Measurements from ENCODE around the gene C16orf92. TPM values are rescaled to one million over a fixed set of nuclear protein-coding genes. Genes with fewer than 3 reads are reported as not detected.
A peak's percentile ranks its signal among the peaks of the same experiment; 100 is the strongest.

Gene C16orf92
- total RNA-seq, 1 experiment from 2014 or later = not detected

DNA sequence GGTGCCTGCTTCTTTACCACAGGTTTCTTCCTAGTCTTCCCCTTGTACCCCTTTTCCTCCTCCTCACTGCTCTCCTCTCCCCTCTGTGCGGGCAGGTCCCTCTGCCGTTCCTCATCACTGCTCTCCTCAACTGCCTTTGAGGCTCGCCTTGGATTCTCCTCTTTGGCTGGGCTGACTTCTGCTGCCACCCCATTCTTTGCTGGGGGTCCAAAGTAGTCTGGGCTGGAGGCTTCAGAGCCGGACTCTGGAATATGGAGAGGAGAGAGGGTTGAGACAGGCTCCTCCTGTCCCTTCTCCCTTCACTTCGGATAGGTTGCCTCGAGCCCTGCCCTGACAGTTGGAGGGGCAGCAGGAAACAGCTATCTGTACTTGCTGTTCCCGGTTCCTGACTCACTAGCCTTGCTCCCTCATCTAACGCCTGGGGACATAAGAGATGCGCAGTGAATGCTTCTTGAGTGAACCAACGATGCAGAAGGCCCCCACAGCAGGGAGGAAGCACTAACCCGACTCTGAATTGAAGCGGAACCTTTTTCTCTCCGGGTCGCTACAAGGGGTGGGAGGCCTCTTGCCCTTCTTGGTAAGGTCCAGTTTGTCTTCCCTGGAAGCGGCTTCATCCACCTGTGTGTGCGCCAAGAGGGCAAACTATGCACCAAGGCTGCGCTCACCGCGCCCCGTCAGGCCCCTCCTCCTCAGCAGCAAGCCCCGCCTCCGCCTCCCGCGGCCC is 28.2 kb upstream of the C16orf92 start:
- Histone ChIP-seq H3K4me1 (no peaks in the 10 kb centered on the region), H3K4me3 (peak overlapping the region; percentile 73), H3K27me3 (no peaks in the 10 kb centered on the region), H3K36me3 (peaks cover 9% of the 10 kb centered on the region), H3K9me3 (replicated peaks) (no peaks in the 10 kb centered on the region), H3K27ac (peak overlapping the region; percentile 96)
- no peak for DNase-seq

DNA sequence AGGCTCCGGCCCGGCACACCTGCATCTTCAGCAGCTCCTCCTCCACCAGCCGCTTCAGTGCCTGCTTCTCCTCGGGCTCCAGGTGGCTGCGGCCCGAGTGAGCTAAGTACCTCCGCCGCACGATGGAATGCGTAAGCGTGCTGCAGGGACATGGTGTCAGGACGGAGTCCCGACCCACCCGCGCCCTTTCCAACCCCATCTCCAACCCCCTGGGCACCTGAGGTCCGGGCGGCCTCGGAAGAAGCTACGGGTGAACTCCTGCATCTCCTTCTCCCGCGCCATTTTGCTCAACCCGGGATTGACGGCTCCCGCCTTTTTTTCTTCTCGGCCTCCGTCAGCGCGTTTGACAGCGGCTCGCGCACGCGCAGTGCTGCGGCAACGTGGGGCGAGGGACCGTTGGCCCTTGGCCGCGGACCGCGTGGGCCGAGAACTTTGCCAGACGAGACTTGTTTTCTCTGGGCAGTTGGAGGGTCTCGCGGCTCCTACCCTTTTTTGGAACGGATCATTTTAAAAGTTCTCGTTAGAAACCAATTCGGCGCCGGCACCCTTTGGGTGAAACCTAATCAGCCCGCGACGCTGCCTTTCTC is 27.6 kb upstream of the C16orf92 start, which contains the start of gene HIRIP3:
Gene HIRIP3 (minus strand): TSS at position 294 of the 587 bp plus-strand sequence. CDS start 12 bp downstream, at position 282.
- Histone ChIP-seq H3K9me3 (replicated peaks) (no peaks in the 10 kb centered on the region), H3K4me3 (peak within 1 kb of the TSS; percentile 73), H3K36me3 (peaks cover 5% of the 10 kb centered on the region), H3K27ac (peak within 1 kb of the TSS; percentile 96), H3K27me3 (no peaks in the 10 kb centered on the region), H3K4me1 (no peaks in the 10 kb centered on the region)
- DNase-seq = peak; percentile 85 to 87

DNA sequence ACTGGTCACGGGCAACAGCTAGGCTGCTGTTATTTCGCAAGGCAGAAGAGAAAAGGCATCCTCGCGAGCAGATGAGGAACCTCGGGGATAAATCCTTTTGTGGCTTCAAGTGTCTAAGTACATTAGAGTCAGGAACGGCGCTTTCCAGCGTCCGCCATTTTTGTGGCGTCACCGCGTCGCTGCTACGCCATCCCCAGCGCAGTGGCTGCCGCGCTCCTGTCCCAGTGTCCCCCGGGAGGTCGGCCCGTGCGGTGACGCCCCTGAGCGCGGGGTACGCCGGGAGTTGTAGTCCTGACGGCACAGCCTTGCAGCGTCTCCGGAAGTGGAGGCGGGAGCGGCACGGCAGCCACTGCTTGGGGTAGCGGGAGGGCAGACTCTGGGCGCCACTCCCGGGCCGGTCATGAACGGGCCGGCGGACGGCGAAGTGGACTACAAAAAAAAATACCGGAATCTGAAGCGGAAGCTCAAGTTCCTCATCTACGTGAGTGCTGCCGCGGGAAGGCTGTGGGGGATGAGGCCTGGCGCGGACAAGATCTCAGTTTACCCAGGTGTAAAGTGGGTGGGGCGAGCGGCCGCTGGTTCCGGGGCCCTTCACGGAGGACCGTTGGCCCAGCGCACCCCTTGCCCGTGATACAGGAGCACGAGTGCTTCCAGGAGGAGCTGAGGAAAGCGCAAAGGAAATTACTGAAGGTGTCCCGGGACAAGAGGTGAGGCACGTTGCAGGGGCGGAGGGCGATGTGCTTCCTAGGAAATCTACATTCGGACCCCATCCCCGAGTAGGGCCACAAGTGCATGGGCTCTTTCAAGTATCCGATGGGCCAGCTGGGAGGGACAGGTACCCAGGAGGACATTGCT is 26.9 kb upstream of the C16orf92 start, which contains the start of gene INO80E:
Gene INO80E (plus strand): TSS at position 331 of the 855 bp plus-strand sequence. CDS start 70 bp downstream, at position 401.
- H3K36me3 ChIP-seq = peaks cover 5% of the 10 kb centered on the region
- H3K9me3 ChIP-seq (replicated peaks) = no peaks in the 10 kb centered on the region
- peak within 1 kb of the TSS; percentile 96 for H3K27ac ChIP-seq
- H3K4me3 ChIP-seq = peak within 1 kb of the TSS; percentile 73
- H3K27me3 ChIP-seq = no peaks in the 10 kb centered on the region
- no peaks in the 10 kb centered on the region for H3K4me1 ChIP-seq
- peak; percentile 96 to 98 for DNase-seq

DNA sequence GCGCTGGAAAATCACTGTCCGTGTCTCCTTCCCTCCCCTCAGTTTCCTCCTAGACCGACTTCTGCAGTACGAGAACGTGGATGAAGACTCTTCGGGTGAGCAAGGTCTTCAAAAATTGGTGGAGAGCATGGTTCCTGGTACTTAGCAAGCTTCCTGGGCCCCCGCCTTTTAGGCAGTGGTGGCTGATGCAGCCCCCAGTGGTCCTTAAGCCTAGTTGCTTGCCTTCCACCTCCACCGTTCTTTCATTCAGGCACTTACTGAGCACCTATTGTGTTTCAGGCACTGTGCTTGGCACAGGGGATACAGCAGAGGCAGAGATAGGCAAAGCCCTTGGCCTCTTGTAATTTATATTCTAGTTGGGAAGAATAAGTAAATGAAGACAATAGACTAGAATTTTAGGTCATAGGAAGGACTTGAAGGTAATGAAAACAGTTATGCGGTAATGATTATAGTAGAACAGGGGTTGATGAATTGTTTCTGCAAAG is 26.2 kb upstream of the C16orf92 start:
- H3K9me3 ChIP-seq (replicated peaks) = no peaks in the 10 kb centered on the region
- no peak overlapping the region for H3K27ac ChIP-seq
- DNase-seq = no peak
- no peaks in the 10 kb centered on the region for H3K27me3 ChIP-seq
- H3K4me1 ChIP-seq = no peaks in the 10 kb centered on the region
- H3K36me3 ChIP-seq = no peaks in the 10 kb centered on the region; the same call in 1 of the 2 replicates
- H3K4me3 ChIP-seq = peak overlapping the region; percentile 73

DNA sequence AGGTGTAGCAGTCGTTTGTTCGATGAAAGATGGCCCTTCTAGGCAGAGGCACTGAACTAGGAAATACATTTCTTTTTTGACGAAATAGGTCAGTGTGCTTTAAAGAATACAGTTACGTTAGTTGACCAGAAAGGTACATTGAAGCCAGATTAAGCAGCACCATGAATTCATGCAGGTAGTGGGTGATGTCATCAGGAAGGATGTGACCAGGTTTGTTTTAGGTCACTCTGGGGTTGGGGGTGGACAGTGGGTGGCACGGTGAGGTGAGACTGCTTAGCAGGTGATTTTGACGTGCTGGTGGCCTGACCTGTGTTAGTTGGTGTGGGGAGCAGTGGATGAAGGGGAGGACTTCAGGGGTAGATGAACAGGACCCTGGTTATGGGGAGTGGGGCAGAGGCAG is 23.4 kb upstream of the C16orf92 start:
- Histone ChIP-seq H3K4me1 (no peaks in the 10 kb centered on the region), H3K36me3 (no peaks in the 10 kb centered on the region)
- DNase-seq = no peak

DNA sequence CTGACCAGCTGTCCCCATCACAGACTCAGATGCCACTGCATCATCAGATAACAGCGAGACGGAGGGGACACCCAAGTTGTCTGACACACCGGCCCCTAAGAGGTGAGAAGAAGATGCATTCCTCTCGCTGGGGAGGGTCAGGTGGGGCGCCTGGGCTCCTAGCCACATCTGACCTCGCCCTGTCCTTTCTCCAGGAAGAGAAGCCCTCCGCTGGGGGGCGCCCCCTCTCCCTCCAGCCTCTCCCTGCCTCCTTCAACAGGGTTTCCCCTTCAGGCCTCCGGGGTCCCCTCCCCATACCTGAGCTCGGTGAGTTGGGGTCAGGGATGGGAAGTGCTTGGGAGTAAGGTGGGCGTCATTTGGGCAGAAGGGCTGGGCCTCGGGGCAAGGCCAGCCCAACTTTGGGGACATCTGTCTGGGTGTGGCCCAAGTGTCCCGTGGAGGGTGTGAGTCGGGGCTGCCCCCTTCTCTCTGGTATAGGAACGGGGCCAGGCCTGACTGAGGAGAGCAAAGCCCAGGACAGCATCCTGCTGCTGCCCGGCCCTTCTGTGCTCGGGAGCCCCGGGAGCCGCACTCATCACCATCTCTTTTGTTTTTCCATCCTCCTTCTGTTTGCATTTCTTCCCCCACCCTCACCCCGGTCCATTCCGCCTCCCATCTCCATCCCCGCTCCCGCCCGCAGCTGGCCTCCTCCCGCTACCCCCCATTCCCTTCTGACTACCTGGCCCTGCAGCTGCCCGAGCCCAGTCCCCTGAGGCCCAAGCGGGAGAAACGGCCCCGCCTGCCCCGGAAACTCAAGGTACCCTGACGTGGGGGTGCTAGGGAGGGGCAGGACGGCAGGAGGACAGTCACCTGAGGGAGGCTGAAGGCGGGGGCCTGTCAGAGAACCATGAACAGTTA is 22.0 kb upstream of the C16orf92 start:
- DNase-seq = no peak
- Histone ChIP-seq H3K27me3 (no peaks in the 10 kb centered on the region), H3K4me3 (no peak overlapping the region), H3K9me3 (replicated peaks) (no peaks in the 10 kb centered on the region), H3K4me1 (no peaks in the 10 kb centered on the region), H3K27ac (no peak overlapping the region), H3K36me3 (no peaks in the 10 kb centered on the region)

More for the DNA sequence above, 23.4 kb upstream of the C16orf92 start:
- Histone ChIP-seq H3K9me3 (replicated peaks) (no peaks in the 10 kb centered on the region), H3K4me3 (no peak overlapping the region), H3K27me3 (no peaks in the 10 kb centered on the region), H3K27ac (no peak overlapping the region)

DNA sequence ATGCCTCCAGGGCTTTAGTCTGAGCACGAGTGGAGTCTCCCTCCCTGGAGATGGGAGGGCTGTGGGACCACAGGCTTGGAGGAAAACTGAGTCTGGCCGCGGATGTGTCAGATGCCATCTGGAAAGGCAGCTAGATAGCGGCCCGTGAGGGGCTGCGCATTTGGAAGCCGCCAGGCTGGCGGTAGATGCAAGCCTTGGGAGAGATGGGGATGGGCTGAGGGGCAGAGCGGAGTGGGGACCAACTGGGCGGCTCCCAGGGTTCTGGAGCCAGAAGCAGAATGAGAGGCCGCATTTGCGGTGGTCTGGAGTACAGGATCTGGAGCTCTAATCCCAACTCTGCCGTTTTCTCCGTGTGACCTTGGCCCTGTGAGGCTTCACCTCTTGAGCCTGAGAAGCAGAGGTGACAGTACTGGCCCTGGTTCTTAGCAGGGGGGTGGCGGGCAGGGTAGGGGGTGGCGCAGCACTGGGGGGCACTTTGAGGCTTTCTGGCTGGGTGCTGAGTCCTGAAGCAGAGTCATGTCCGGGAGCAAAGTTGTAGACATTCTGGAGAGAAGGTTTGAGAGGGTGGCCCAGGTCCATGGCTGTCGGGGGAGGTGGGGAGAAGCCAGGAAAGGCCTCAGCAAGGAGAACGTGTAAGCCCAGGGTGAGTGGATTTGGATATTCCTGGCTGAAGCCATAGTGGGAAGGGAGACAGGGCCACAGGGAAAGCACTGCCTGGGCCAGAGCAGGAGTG is 20.2 kb upstream of the C16orf92 start:
- no peak overlapping the region for H3K27ac ChIP-seq
- no peaks in the 10 kb centered on the region for H3K27me3 ChIP-seq
- H3K9me3 ChIP-seq (replicated peaks) = no peaks in the 10 kb centered on the region
- no peaks in the 10 kb centered on the region for H3K36me3 ChIP-seq
- no peaks in the 10 kb centered on the region for H3K4me1 ChIP-seq
- no peak for DNase-seq
- H3K4me3 ChIP-seq = no peak overlapping the region

DNA sequence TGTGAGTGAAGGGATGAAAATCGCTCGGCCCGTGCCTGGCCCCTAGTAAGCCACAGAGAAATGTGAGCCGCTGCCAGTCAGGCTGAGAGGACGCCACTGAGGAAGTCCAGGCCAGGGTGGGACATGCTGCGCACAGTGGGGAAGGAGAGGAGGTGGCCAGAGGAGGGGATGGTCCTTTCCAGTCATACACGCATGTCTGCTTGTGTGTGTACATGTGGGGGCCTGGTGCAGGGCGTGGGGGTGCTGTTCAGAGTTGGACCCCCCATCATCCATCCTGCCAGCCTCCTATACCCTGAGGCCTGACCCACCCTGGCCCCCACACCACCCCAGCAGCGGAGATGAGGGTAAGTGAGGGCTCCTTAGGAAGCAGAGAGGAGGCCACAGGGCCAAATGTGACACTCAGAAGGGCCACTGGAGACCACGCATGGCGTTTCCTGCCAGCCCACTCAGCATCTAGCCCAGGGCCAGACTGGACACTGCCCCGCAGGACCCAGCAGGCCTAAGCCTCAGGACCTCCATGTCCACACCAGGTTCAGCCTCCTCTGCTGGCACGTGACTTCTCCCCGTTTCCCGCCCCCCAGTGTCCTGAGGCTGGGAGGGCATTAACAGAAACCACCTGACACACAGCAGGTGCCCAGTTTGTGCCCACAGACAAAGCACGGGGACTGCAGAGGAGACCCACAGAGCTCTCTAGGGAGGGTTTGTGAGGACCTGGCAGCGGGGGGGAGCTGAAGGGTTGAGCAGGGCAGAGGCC is 19.2 kb upstream of the C16orf92 start:
- H3K9me3 ChIP-seq (replicated peaks) = no peaks in the 10 kb centered on the region
- no peak overlapping the region for H3K27ac ChIP-seq
- no peak for DNase-seq
- H3K4me1 ChIP-seq = no peaks in the 10 kb centered on the region
- H3K4me3 ChIP-seq = no peak overlapping the region
- H3K27me3 ChIP-seq = no peaks in the 10 kb centered on the region
- no peaks in the 10 kb centered on the region for H3K36me3 ChIP-seq

DNA sequence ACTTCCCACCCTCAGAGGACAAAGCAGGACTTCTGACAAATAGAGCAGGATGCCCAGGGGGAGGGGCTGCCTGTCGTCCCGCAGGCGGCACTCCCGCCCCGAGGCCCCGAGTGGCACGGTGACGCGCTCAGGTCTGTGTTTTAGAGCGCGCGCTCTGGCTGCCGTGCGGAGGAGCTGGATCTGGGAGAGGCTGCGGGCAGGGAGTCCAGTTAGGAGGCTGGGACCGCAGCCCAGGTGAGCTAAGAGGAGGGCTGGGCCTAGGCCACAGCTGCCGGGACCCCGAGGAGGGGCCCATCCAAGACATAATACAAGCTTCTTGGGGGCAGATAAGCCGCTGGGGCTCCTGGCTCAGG is 18.6 kb upstream of the C16orf92 start:
- DNase-seq = no peak
- H3K4me3 ChIP-seq = no peak overlapping the region
- no peaks in the 10 kb centered on the region for H3K4me1 ChIP-seq
- H3K9me3 ChIP-seq (replicated peaks) = no peaks in the 10 kb centered on the region
- peaks cover 5% of the 10 kb centered on the region; the same call in 1 of the 2 replicates for H3K27me3 ChIP-seq
- H3K36me3 ChIP-seq = no peaks in the 10 kb centered on the region
- no peak overlapping the region for H3K27ac ChIP-seq

DNA sequence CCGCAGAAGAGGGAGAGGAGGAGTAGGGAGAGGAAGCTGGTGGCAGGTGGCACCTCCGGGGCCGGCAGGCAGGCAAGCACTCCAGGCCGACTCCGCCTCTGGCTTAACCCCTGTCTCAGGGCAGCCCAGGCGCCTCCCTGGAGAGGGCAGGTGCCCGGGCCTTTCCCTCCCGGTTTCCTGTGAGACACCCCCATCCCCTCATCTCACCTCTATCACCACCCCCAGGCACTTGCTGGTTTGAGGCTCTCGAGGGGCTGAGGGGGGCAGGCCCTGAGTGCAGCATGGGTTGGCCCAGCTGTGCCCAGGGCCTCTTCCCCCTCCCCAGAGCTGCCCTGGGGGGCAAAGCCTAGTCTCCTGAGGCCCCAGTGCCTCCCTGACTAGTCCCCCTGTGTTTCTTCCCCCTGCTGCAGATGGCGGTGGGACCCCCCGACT is 18.2 kb upstream of the C16orf92 start:
- no peak for DNase-seq
- Histone ChIP-seq H3K27me3 (peaks cover 7% of the 10 kb centered on the region; the same call in 1 of the 2 replicates), H3K4me1 (no peaks in the 10 kb centered on the region), H3K36me3 (no peaks in the 10 kb centered on the region), H3K4me3 (no peak overlapping the region), H3K9me3 (replicated peaks) (no peaks in the 10 kb centered on the region), H3K27ac (no peak overlapping the region)

DNA sequence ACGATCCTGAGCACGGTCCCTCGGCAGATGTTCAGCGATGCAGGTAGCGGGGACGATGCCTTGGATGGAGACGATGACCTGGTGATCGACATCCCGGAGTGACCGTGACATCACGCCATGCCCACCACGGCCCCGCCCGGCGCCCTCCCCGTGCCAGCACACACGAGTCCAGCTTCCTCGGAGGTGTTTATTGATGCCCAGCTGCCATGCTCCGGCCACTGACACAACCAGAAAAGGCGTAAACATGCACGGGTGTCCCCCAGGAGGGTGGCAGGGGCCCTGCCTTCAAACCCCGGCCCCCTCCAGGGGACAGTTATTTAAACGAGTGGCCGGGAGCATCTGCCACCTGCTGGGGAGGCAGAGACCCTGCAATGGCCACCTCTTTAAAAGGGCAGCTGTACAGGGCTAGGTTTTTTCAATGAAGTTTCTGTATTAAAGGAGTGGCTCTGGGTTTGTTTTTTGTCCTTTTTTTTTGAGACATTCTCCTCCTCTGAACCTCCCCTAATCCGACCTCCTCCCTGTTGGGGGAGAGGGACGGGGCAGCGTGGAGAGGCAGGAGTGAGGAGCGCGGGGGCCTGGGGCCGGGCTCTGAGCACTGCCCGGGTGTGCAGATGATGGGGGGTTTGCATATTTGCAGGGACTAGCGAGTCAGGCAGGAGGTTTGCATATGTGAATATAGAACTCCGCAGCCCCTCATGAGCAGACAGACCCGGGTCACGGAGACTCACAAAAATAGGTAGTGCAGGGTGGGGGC is 17.5 kb upstream of the C16orf92 start:
- Histone ChIP-seq H3K4me3 (no peak overlapping the region), H3K4me1 (no peaks in the 10 kb centered on the region), H3K9me3 (replicated peaks) (no peaks in the 10 kb centered on the region), H3K27ac (no peak overlapping the region), H3K36me3 (no peaks in the 10 kb centered on the region), H3K27me3 (peaks cover 11% of the 10 kb centered on the region; the same call in 1 of the 2 replicates)
- DNase-seq = peak; percentile 26 to 42

DNA sequence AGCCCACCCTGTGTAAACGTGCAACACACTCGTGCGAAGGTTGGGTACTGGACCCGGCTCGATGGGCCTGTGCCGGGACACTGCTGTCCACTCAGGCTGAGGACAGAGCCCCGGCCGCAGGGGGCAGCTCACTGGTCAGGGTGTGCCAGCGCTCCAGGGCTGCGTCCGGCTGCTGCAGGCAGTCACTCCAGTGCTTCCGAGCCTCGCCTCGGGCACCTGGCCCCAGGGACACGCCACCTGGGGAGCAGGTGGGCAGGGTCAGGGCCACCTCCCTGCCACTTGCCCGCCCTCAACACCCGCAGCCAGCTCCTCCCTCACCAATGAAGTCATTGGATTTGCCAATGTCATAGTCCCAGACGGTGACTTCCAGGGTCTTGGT is 16.9 kb upstream of the C16orf92 start:
- no peak for DNase-seq
- no peaks in the 10 kb centered on the region for H3K36me3 ChIP-seq
- no peaks in the 10 kb centered on the region for H3K4me1 ChIP-seq
- peaks cover 11% of the 10 kb centered on the region; the same call in 1 of the 2 replicates for H3K27me3 ChIP-seq
- no peak overlapping the region for H3K27ac ChIP-seq
- H3K4me3 ChIP-seq = no peak overlapping the region
- H3K9me3 ChIP-seq (replicated peaks) = no peaks in the 10 kb centered on the region

Data from SJCRH30 (cell line).